IMR-90 (cell line): Measurements from ENCODE around the gene INAFM1. TPM values are rescaled to one million over a fixed set of nuclear protein-coding genes. Genes with fewer than 3 reads are reported as not detected.

Experiments
- ATAC-seq: fragments of 200-7000 bp; cut with Tn5 transposase; 2 replicates; pipeline ENCODE4 v1.9.1; 2020; ENCODE audit warnings: low read depth, mild to moderate bottlenecking, moderate library complexity
- BruUV-seq: library from RNA; stranded (reverse); fragments of 400-500 nt; replicated peaks from 2 replicates; lab custom pipeline; 2021; lab: Mats Ljungman, UMichigan
- CTCF ChIA-PET: fragments of 300-600 bp; formaldehyde crosslinking; extraction: SDS; loops from one replicate; lab custom pipeline; 2021; ENCODE audit warnings: antibody characterized with exemption; lab: Yijun Ruan, JAX
- POLR2A ChIA-PET: fragments of 300-600 bp; sonication (Branson Sonifier 250); formaldehyde crosslinking; loops from one replicate; lab custom pipeline; 2022; ENCODE audit warnings: antibody characterized with exemption; ENCODE audit not compliant: unreplicated experiment; lab: Charles Lee
- DNase-seq: peaks from one replicate; pipeline ENCODE4 v3.0.0; 2013
- H2AFZ ChIP-seq: replicated peaks from 2 replicates; pipeline ENCODE3; 2013; ENCODE audit warnings: low read length, mild to moderate bottlenecking; ENCODE audit not compliant: poor library complexity
- H2AK5ac ChIP-seq: 2 replicates; pipeline ENCODE4 v1.6.1; 2013; ENCODE audit warnings: low read depth, low read length, inconsistent platforms
- H2AK9ac ChIP-seq: replicated peaks from 2 replicates; pipeline ENCODE3; 2013; ENCODE audit warnings: mild to moderate bottlenecking, low read depth, low read length, moderate library complexity; ENCODE audit not compliant: poor library complexity
- H2BK120ac ChIP-seq: 2 replicates; pipeline ENCODE4 v1.6.1; 2013; ENCODE audit warnings: low read depth, low read length, inconsistent platforms
- H2BK15ac ChIP-seq: 3 replicates; pipeline ENCODE4 v1.6.1; 2013; ENCODE audit warnings: low read depth, low read length, inconsistent platforms
- H2BK20ac ChIP-seq: 2 replicates; pipeline ENCODE4 v1.6.1; 2013; ENCODE audit warnings: low read depth, mild to moderate bottlenecking, inconsistent platforms, low read length, moderate library complexity
- H2BK5ac ChIP-seq: 2 replicates; pipeline ENCODE4 v1.6.1; 2013; ENCODE audit warnings: mild to moderate bottlenecking, low read depth, low read length, inconsistent platforms; ENCODE audit not compliant: poor library complexity, severe bottlenecking
- H3K14ac ChIP-seq: replicated peaks from 2 replicates; pipeline ENCODE4 v1.6.1; 2013; ENCODE audit warnings: low read depth, low read length, inconsistent platforms
- H3K18ac ChIP-seq: 2 replicates; pipeline ENCODE4 v1.6.1; 2013; ENCODE audit warnings: low read depth, low read length, control low read depth
- H3K23ac ChIP-seq: 2 replicates; pipeline ENCODE4 v1.6.1; 2013; ENCODE audit warnings: low read depth, low read length, inconsistent platforms
- H3K27ac ChIP-seq: 2 replicates; pipeline ENCODE4 v1.5.1; 2013; ENCODE audit warnings: mild to moderate bottlenecking, control low read depth, low read length; ENCODE audit not compliant: insufficient read depth
- H3K27me3 ChIP-seq: 2 replicates; pipeline ENCODE4 v1.6.1; 2013; ENCODE audit warnings: low read length; ENCODE audit not compliant: control insufficient read depth, insufficient read depth
- H3K36me3 ChIP-seq: 2 replicates; pipeline ENCODE4 v1.6.1; 2013; ENCODE audit warnings: low read length, mixed read lengths; ENCODE audit not compliant: control insufficient read depth, insufficient read depth
- H3K4ac ChIP-seq: 2 replicates; pipeline ENCODE4 v1.6.1; 2013; ENCODE audit warnings: low read depth, low read length, inconsistent platforms
- H3K4me1 ChIP-seq: 2 replicates; pipeline ENCODE4 v1.6.1; 2013; ENCODE audit warnings: low read length, mixed read lengths; ENCODE audit not compliant: control insufficient read depth, insufficient read depth
- H3K4me2 ChIP-seq: 2 replicates; pipeline ENCODE4 v1.6.1; 2013; ENCODE audit warnings: low read depth, mild to moderate bottlenecking, control low read depth, low read length, moderate library complexity
- H3K4me3 ChIP-seq: 2 replicates; pipeline ENCODE4 v1.5.1; 2013; ENCODE audit warnings: low read depth, mild to moderate bottlenecking, control low read depth, low read length, moderate library complexity; ENCODE audit not compliant: insufficient read depth
- H3K56ac ChIP-seq: 2 replicates; pipeline ENCODE4 v1.6.1; 2013; ENCODE audit warnings: low read length, inconsistent platforms; ENCODE audit not compliant: insufficient read depth; ENCODE audit errors: extremely low read depth
- H3K79me1 ChIP-seq, 2 experiments: 2 replicates each; pipeline ENCODE4 v1.6.1; 2013; ENCODE audit warnings: low read length in 2 of 2, inconsistent platforms in 1 of 2, low read depth in 1 of 2
- H3K9ac ChIP-seq: 2 replicates; pipeline ENCODE4 v1.6.1; 2013; ENCODE audit warnings: low read depth, low read length, control low read depth
- H3K9me1 ChIP-seq: 2 replicates; pipeline ENCODE4 v1.6.1; 2013; ENCODE audit warnings: low read length, inconsistent platforms; ENCODE audit not compliant: insufficient read depth
- H3K9me3 ChIP-seq: 2 replicates; pipeline ENCODE4 v1.6.1; 2013; ENCODE audit warnings: low read length; ENCODE audit not compliant: control insufficient read depth, insufficient read depth
- H4K20me1 ChIP-seq: 2 replicates; pipeline ENCODE4 v1.6.1; 2013; ENCODE audit warnings: low read length, inconsistent platforms; ENCODE audit not compliant: insufficient read depth
- H4K5ac ChIP-seq: 2 replicates; pipeline ENCODE4 v1.6.1; 2013; ENCODE audit warnings: mild to moderate bottlenecking, low read depth, low read length, control low read depth
- H4K8ac ChIP-seq, 2 experiments: 2 replicates each; pipeline ENCODE4 v1.6.1; 2013; ENCODE audit warnings: low read depth in 2 of 2, low read length in 2 of 2, control low read depth in 1 of 2, inconsistent platforms in 1 of 2
- H4K91ac ChIP-seq: 2 replicates; pipeline ENCODE4 v1.6.1; 2013; ENCODE audit warnings: low read depth, low read length, inconsistent platforms; ENCODE audit not compliant: insufficient read depth
- BHLHE40 ChIP-seq: fragments of 150-350 bp; IDR thresholded peaks from 2 replicates; pipeline ENCODE4 v1.6.1; 2016; ENCODE audit warnings: mild to moderate bottlenecking, low read depth, low read length
- CEBPB ChIP-seq: IDR thresholded peaks from 2 replicates; pipeline ENCODE4 v1.6.1; 2012; ENCODE audit warnings: low read depth, low read length, improper control_type of control experiment
- CHD1 ChIP-seq: IDR thresholded peaks from 2 replicates; pipeline ENCODE4 v1.6.1; 2012; ENCODE audit warnings: low read depth, low read length, improper control_type of control experiment
- MXI1 ChIP-seq: IDR thresholded peaks from 2 replicates; pipeline ENCODE4 v1.6.1; 2012; ENCODE audit warnings: low read depth, mild to moderate bottlenecking, low read length, moderate library complexity, borderline replicate concordance
- NFE2L2 ChIP-seq: fragments of 150-350 bp; IDR thresholded peaks from 2 replicates; pipeline ENCODE4 v1.6.1; 2016; ENCODE audit warnings: low read depth, mild to moderate bottlenecking, low read length
- POLR2A ChIP-seq: IDR thresholded peaks from 2 replicates; pipeline ENCODE4 v1.6.1; 2012; ENCODE audit warnings: mild to moderate bottlenecking, low read depth, low read length
- RCOR1 ChIP-seq: IDR thresholded peaks from 2 replicates; pipeline ENCODE4 v1.6.1; 2012; ENCODE audit warnings: mild to moderate bottlenecking, low read length, improper control_type of control experiment; ENCODE audit not compliant: insufficient replicate concordance
- RFX5 ChIP-seq: IDR thresholded peaks from 2 replicates; pipeline ENCODE4 v1.8.0; 2012; ENCODE audit warnings: low read depth, mild to moderate bottlenecking, low read length, moderate library complexity
- WGBS, 2 experiments: methylation state at CpG; one replicate each; pipeline versions ENCODE4 v1.1.5 to v1.1.7; 2013; ENCODE audit warnings: missing lambda C conversion rate in 2 of 2; ENCODE audit not compliant: insufficient read length in 1 of 2; ENCODE audit errors: extremely low coverage in 2 of 2; 5-methylcytosine and 5-hydroxymethylcytosine counted together
- dilution Hi-C: fragments of 300-500 bp; cut with HindIII; formaldehyde crosslinking; loops from one replicate; pipeline ENCODE4 v1.14.3; 2018; ENCODE audit warnings: low sequenced_read_pairs; ENCODE audit not compliant: unreplicated experiment
- in situ Hi-C: fragments of 300-500 bp; cut with MboI; formaldehyde crosslinking; loops from 3 replicates; pipeline ENCODE4 v1.14.3; 2019; ENCODE audit warnings: low sequenced_read_pairs, inconsistent platforms, mixed read lengths
- intact Hi-C: fragments of 100-400 bp; cut with micrococcal nuclease; formaldehyde crosslinking; loops from 2 replicates; pipeline ENCODE4 v1.10.0; 2022
- polyA plus RNA-seq, 3 experiments: library from polyadenylated mRNA; depleted of rRNA; stranded (reverse); fragments of >200 nt; gene quantifications; 2 replicates each; pipeline ENCODE4 v1.2.3, GENCODE V29; 2012; ENCODE audit warnings: low replicate concordance in 1 of 3
- total RNA-seq: library from RNA; depleted of rRNA; stranded (reverse); fragments of >200 nt; gene quantifications from 2 replicates; pipeline ENCODE4 v1.2.3, GENCODE V29; 2012
- TF ChIP-seq, protein P1 (sequence below): fragments of 150-350 bp; IDR thresholded peaks from 2 replicates; pipeline ENCODE4 v1.6.1; 2017; ENCODE audit warnings: mild to moderate bottlenecking, antibody characterized with exemption, low read length, low read depth

The INAFM1 gene
- total and polyA plus RNA-seq, 2 of the 4 experiments (the other 2 are of a cell fraction) = 0.36 to 7.8 TPM

DNA sequence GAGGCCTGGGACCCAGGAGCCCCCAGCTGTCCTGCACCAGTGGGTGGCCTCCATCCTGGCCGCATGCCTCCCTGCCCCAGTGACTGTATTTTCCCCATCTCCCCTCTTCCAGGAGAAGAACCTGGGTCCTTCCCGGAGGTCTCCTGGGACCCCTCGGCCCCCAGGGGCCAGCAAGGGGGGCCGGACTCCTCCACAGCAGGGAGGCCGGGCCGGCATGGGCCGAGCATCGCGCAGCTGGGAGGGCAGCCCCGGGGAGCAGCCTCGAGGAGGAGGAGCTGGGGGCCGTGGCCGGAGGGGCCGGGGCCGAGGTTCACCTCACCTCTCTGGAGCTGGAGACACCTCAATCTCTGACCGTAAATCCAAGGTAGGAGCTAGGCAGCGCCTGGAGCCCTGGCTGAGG is 14.2 kb upstream of the INAFM1 start:
- Histone ChIP-seq H3K18ac (no peak overlapping the region), H2BK15ac (no peak overlapping the region), H3K36me3 (peaks cover 44% of the 10 kb centered on the region), H2AK9ac (no peak overlapping the region), H4K8ac (no peak overlapping the region), H3K14ac (no peak overlapping the region), H4K5ac (no peak overlapping the region), H3K23ac (no peak overlapping the region), H2BK5ac (no peak overlapping the region), H3K27ac (no peak overlapping the region), H3K56ac (no peak overlapping the region), H4K91ac (no peak overlapping the region), H3K4me1 (peaks cover 14% of the 10 kb centered on the region), H3K9me1 (peaks cover 12% of the 10 kb centered on the region; the same call in 1 of the 2 replicates), H3K27me3 (no peaks in the 10 kb centered on the region), H3K79me1 (peaks cover 50 to 60% of the 10 kb centered on the region in 2 experiments), H3K9me3 (no peaks in the 10 kb centered on the region), H3K4ac (no peak overlapping the region), H2BK120ac (no peak overlapping the region), H3K4me2 (no peak overlapping the region), H3K9ac (no peak overlapping the region), H3K4me3 (no peak overlapping the region), H2BK20ac (no peak overlapping the region), H2AFZ (no peak overlapping the region), H4K20me1 (0 out of 2 replicates have a peak, but pooled peaks cover 5% of the 10 kb centered on the region), H2AK5ac (no peak overlapping the region)
- POLR2A ChIA-PET = no interaction called here
- ATAC-seq = no peak
- WGBS, 2 experiments = 96% methylated on average over 11 of the region's 17 CpGs; no CpG with 5 or more reads in 1 of the 2 experiments
- CTCF ChIA-PET = no interaction called here
- intact Hi-C loops (no loop called here), in situ Hi-C loops (no loop called here), dilution Hi-C loops (no loop called here)
- no peak for DNase-seq
- TF ChIP-seq POLR2A (no peak), RFX5 (no peak), CHD1 (no peak), BHLHE40 (no peak), NFE2L2 (no peak), CEBPB (no peak), MXI1 (no peak), RCOR1 (no peak)
- TF ChIP-seq, protein P1, sequence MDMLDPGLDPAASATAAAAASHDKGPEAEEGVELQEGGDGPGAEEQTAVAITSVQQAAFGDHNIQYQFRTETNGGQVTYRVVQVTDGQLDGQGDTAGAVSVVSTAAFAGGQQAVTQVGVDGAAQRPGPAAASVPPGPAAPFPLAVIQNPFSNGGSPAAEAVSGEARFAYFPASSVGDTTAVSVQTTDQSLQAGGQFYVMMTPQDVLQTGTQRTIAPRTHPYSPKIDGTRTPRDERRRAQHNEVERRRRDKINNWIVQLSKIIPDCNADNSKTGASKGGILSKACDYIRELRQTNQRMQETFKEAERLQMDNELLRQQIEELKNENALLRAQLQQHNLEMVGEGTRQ = no peak
- BruUV-seq = no TSS peak
